HEK293 (cell line): ENCODE results near the gene TRIM66.

Source experiments
- CTCF ChIP-seq: fragments of 450-650 bp; formaldehyde crosslinking; IDR thresholded peaks from 2 replicates; pipeline ENCODE4 v1.5.1; 2016; ENCODE audit warnings: missing biosample characterization, missing genetic modification characterization
- ZNF549 ChIP-seq: fragments of 450-650 bp; IDR thresholded peaks from 2 replicates; pipeline ENCODE4 v1.5.1; 2018; ENCODE audit warnings: missing biosample characterization, missing genetic modification characterization, mild to moderate bottlenecking, inconsistent platforms, moderate library complexity
- ZNF768 ChIP-seq: fragments of 450-650 bp; formaldehyde crosslinking; IDR thresholded peaks from 2 replicates; pipeline ENCODE4 v1.5.1; 2018; ENCODE audit warnings: missing biosample characterization, mild to moderate bottlenecking, missing genetic modification characterization
- ZNF777 ChIP-seq: fragments of 450-650 bp; formaldehyde crosslinking; IDR thresholded peaks from 2 replicates; pipeline ENCODE4 v1.5.1; 2017; ENCODE audit warnings: missing biosample characterization, missing genetic modification characterization, borderline replicate concordance
- TF ChIP-seq, protein P1 (sequence below): fragments of 450-650 bp; formaldehyde crosslinking; IDR thresholded peaks from 2 replicates; pipeline ENCODE4 v1.5.1; 2016; ENCODE audit warnings: missing biosample characterization, missing genetic modification characterization

DNA sequence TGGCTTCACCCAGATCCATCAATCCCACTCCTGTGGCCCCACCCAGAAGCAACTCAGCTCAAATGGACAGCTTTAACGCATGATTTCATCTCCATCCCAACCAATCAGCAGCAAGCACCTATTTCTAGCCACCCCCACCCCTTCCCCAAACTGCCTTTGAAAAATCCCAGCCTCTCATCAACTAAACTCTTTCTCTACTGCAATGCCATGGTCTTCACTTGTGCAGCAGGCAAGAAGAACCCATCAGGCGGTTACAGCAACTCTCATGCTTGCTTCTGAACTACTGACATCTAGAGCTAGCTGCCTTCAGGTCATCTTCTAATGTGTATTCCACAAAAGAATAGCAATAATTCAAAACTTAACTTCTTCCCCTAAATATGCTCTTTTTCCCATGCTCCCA is 46.3 kb downstream of the TRIM66 start:
- TF ChIP-seq, protein P1, sequence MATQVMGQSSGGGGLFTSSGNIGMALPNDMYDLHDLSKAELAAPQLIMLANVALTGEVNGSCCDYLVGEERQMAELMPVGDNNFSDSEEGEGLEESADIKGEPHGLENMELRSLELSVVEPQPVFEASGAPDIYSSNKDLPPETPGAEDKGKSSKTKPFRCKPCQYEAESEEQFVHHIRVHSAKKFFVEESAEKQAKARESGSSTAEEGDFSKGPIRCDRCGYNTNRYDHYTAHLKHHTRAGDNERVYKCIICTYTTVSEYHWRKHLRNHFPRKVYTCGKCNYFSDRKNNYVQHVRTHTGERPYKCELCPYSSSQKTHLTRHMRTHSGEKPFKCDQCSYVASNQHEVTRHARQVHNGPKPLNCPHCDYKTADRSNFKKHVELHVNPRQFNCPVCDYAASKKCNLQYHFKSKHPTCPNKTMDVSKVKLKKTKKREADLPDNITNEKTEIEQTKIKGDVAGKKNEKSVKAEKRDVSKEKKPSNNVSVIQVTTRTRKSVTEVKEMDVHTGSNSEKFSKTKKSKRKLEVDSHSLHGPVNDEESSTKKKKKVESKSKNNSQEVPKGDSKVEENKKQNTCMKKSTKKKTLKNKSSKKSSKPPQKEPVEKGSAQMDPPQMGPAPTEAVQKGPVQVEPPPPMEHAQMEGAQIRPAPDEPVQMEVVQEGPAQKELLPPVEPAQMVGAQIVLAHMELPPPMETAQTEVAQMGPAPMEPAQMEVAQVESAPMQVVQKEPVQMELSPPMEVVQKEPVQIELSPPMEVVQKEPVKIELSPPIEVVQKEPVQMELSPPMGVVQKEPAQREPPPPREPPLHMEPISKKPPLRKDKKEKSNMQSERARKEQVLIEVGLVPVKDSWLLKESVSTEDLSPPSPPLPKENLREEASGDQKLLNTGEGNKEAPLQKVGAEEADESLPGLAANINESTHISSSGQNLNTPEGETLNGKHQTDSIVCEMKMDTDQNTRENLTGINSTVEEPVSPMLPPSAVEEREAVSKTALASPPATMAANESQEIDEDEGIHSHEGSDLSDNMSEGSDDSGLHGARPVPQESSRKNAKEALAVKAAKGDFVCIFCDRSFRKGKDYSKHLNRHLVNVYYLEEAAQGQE (tag by site-specific recombination): no peak
- TF ChIP-seq ZNF549 (tag by site-specific recombination): no peak
- TF ChIP-seq ZNF768 (tag by site-specific recombination): no peak
- no peak for TF ChIP-seq CTCF (tag by site-specific recombination)
- no peak for TF ChIP-seq ZNF777 (tag by site-specific recombination)
